ENCODE measurements around the gene TMC4. TPM values are rescaled to one million over a fixed set of nuclear protein-coding genes. Genes with fewer than 3 reads are reported as not detected.
A peak's percentile ranks its signal among the peaks of the same experiment; 100 is the strongest.
"Not testable (repeated sequence)": the region's sequence is repeated elsewhere in the genome, so short reads cannot be mapped to it uniquely, and the experiment has no call there.

Gene TMC4
- total and polyA plus RNA-seq, 10 donors, result 0.12 to 4.0 (median 0.77) TPM; not detected in 2

GRCh38 chr19:54173359-54173699, 369 bp upstream of the TMC4 start:
- Histone ChIP-seq H3K27ac (no peak overlapping the region), H3K27me3 (replicated peaks in 1 of 7) (peaks cover 0 to 20% (median 0%) of the 10 kb centered on the region in 7 donors), H3K4me3 (no peak overlapping the region), H3K9me3 (no peaks in the 10 kb centered on the region), H3K36me3 (peaks cover 0 to 41% (median 3%) of the 10 kb centered on the region in 6 donors), H3K4me1 (peaks cover 5 to 27% (median 17%) of the 10 kb centered on the region in 6 donors)
- intact Hi-C loops (cut with DNase I; ENCODE audit: low total_unique reads), result no loop called here
- WGBS, 5 donors, result 41 to 52% (median 49%) methylated on average over 15 of the region's 15 CpGs
- TF ChIP-seq POLR2AphosphoS5 (IDR thresholded peaks at IDR 0.05) (no peak), CTCF (IDR thresholded peaks at IDR 0.05 in 8 of 11, conservative IDR thresholded peaks at IDR 0.05 in 3 of 11) (no peak), POLR2A (IDR thresholded peaks at IDR 0.05) (no peak)
- no peak for DNase-seq

GRCh38 chr19:54171736-54172431, 1.1 kb downstream of the TMC4 start:
- intact Hi-C loops (cut with DNase I; ENCODE audit: low total_unique reads); DNase-seq; H3K4me3 ChIP-seq; H3K27ac ChIP-seq; H3K9me3 ChIP-seq: not testable (repeated sequence)
- TF ChIP-seq POLR2AphosphoS5 (IDR thresholded peaks at IDR 0.05), result peak in 1 of 3 donors; percentile 20
- H3K27me3 ChIP-seq (replicated peaks in 1 of 7), result peaks cover 0 to 25% (median 4%) of the 10 kb centered on the region in 7 donors
- H3K36me3 ChIP-seq, result peaks cover 0 to 27% (median 0%) of the 10 kb centered on the region in 6 donors
- WGBS, 5 donors, result 67 to 91% (median 82%) methylated on average over 8 to 19 of the region's 23 CpGs
- peaks cover 5 to 32% (median 20%) of the 10 kb centered on the region in 6 donors for H3K4me1 ChIP-seq

GRCh38 chr19:54169149-54169740, 3.7 kb downstream of the TMC4 start:
- intact Hi-C loops (cut with DNase I; ENCODE audit: low total_unique reads), result loop anchor here (5.0 kb wide), 1 partner anchor 63 kb away; no protein-coding TSS in a partner anchor
- TF ChIP-seq POLR2A (IDR thresholded peaks at IDR 0.05), result no peak
- no peak for TF ChIP-seq POLR2AphosphoS5 (IDR thresholded peaks at IDR 0.05)
- no peak for TF ChIP-seq CTCF (IDR thresholded peaks at IDR 0.05 in 8 of 11, conservative IDR thresholded peaks at IDR 0.05 in 3 of 11)
- peaks cover 0 to 7% (median 0%) of the 10 kb centered on the region in 6 donors for H3K36me3 ChIP-seq
- no peak for DNase-seq
- no peak overlapping the region for H3K27ac ChIP-seq
- peaks cover 5 to 40% (median 27%) of the 10 kb centered on the region in 6 donors for H3K4me1 ChIP-seq
- no peaks in the 10 kb centered on the region for H3K9me3 ChIP-seq
- WGBS, 5 donors, result 83 to 91% (median 90%) methylated on average over 21 of the region's 21 CpGs
- peaks cover 0 to 41% (median 10%) of the 10 kb centered on the region in 7 donors for H3K27me3 ChIP-seq (replicated peaks in 1 of 7)
- no peak overlapping the region for H3K4me3 ChIP-seq

- TF ChIP-seq CTCF (IDR thresholded peaks at IDR 0.05 in 8 of 11, conservative IDR thresholded peaks at IDR 0.05 in 3 of 11) (peak; percentile 80 to 98 (median 90)), POLR2A (IDR thresholded peaks at IDR 0.05) (no peak), POLR2AphosphoS5 (IDR thresholded peaks at IDR 0.05) (peak; percentile 58 to 69 (median 64))
- H3K36me3 ChIP-seq, result no peaks in the 10 kb centered on the region
Measured at GRCh38 chr19:54168174-54168917, 4.6 kb downstream of the TMC4 start.

More at GRCh38 chr19:54168174-54168917, 4.6 kb downstream of the TMC4 start:
- Histone ChIP-seq H3K4me3 (peak overlapping the region in 1 of 8 donors; percentile 34), H3K27ac (peak overlapping the region in 2 of 8 donors; percentile 21 to 54), H3K9me3 (no peaks in the 10 kb centered on the region), H3K4me1 (peaks cover 2 to 40% (median 24%) of the 10 kb centered on the region in 6 donors), H3K27me3 (replicated peaks in 1 of 7) (peaks cover 0 to 41% (median 10%) of the 10 kb centered on the region in 7 donors)
- 25 to 29% (median 27%) methylated on average over 20 to 25 of the region's 25 CpGs for WGBS, 5 donors
- intact Hi-C loops (cut with DNase I; ENCODE audit: low total_unique reads), result loop anchor here (5.0 kb wide), 1 partner anchor 64 kb away; no protein-coding TSS in a partner anchor
- peak; percentile 98 for DNase-seq
